ENCODE results near the gene CRACR2A. TPM values are rescaled to one million over a fixed set of nuclear protein-coding genes. Genes with fewer than 3 reads are reported as not detected.

Gene CRACR2A
- total and polyA plus RNA-seq, 2 of the 13 experiments (the other 11 are each of a cell fraction or from before 2014, with no cell fraction given): 0.09 to 0.20 TPM

- TF ChIP-seq, protein P1, sequence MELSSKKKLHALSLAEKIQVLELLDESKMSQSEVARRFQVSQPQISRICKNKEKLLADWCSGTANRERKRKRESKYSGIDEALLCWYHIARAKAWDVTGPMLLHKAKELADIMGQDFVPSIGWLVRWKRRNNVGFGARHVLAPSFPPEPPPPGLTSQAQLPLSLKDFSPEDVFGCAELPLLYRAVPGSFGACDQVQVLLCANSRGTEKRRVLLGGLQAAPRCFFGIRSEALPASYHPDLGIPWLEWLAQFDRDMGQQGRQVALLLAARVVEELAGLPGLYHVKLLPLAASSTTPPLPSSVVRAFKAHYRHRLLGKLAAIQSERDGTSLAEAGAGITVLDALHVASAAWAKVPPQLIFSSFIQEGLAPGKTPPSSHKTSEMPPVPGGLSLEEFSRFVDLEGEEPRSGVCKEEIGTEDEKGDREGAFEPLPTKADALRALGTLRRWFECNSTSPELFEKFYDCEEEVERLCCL (CRISPR knock-in tag; IDR thresholded peaks at IDR 0.05; ENCODE audit: borderline replicate concordance): no peak
- TF ChIP-seq, protein P2, sequence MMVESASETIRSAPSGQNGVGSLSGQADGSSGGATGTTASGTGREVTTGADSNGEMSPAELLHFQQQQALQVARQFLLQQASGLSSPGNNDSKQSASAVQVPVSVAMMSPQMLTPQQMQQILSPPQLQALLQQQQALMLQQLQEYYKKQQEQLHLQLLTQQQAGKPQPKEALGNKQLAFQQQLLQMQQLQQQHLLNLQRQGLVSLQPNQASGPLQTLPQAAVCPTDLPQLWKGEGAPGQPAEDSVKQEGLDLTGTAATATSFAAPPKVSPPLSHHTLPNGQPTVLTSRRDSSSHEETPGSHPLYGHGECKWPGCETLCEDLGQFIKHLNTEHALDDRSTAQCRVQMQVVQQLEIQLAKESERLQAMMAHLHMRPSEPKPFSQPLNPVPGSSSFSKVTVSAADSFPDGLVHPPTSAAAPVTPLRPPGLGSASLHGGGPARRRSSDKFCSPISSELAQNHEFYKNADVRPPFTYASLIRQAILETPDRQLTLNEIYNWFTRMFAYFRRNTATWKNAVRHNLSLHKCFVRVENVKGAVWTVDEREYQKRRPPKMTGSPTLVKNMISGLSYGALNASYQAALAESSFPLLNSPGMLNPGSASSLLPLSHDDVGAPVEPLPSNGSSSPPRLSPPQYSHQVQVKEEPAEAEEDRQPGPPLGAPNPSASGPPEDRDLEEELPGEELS (CRISPR knock-in tag; IDR thresholded peaks at IDR 0.05): no peak
- TF ChIP-seq, protein P3, sequence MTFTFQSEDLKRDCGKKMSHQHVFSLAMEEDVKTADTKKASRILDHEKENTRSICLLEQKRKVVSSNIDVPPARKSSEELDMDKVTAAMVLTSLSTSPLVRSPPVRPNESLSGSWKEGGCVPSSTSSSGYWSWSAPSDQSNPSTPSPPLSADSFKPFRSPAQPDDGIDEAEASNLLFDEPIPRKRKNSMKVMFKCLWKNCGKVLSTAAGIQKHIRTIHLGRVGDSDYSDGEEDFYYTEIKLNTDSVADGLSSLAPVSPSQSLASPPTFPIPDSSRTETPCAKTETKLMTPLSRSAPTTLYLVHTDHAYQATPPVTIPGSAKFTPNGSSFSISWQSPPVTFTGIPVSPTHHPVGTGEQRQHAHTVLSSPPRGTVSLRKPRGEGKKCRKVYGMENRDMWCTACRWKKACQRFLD (CRISPR knock-in tag; IDR thresholded peaks at IDR 0.05; ENCODE audit: borderline replicate concordance): no peak
- TF ChIP-seq ZBTB2 (CRISPR knock-in tag; IDR thresholded peaks at IDR 0.05; ENCODE audit: low read depth) (no peak), E2F2 (CRISPR knock-in tag; IDR thresholded peaks at IDR 0.05; ENCODE audit: borderline replicate concordance) (no peak)
Observed at GRCh38 chr12:3615862-3616261, 137.0 kb downstream of the CRACR2A start (continued).

Measured in HepG2 (cell line).